ENCODE data around the gene JAM3. TPM values are rescaled to one million over a fixed set of nuclear protein-coding genes. Genes with fewer than 3 reads are reported as not detected.

The JAM3 gene
- total RNA-seq: 45.1 TPM

DNA sequence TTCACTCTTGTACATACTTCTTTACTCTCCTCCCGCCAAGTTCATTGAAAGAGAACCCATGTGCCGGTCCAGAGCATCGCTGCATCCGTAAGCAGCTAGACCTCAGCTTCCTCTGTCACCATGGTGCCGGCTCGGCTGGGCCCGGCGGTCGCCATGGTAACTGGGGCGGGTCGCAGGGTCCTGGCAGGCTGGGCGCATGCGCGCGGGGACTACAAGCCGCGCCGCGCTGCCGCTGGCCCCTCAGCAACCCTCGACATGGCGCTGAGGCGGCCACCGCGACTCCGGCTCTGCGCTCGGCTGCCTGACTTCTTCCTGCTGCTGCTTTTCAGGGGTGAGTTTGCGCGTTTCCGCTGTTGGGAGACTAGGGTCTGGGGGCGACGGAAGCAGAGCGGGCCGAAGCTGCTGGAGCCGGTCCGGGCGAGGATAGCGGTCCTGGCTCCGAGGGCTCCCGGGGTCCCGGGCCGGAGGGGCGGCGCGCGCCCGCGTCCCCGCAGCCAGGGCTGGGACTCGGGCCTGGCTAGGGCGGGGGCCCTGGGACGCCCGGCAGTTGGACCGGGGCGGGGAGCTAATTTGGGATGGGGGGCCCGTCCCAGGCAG, at the start of gene JAM3:
JAM3 (plus strand) TSS at position 244 of the 597 bp plus-strand sequence; CDS start at position 256, 12 bp downstream.

Other genes with a start within 250 kb of the JAM3 start
- gene SPATA19, start 223.6 kb upstream of the JAM3 start, total RNA-seq: not detected
- 6.8 TPM for gene IGSF9B, start 112.1 kb upstream of the JAM3 start, total RNA-seq
- 29.2 TPM for gene NCAPD3, start 154.9 kb downstream of the JAM3 start, total RNA-seq
- 40.8 TPM for gene VPS26B, start 155.6 kb downstream of the JAM3 start, total RNA-seq
- 43.4 TPM for gene THYN1, start 184.3 kb downstream of the JAM3 start, total RNA-seq
- 38.6 TPM for gene ACAD8, start 184.5 kb downstream of the JAM3 start, total RNA-seq
- 0.35 TPM for gene GLB1L3, start 207.3 kb downstream of the JAM3 start, total RNA-seq